Measurements from ENCODE around the gene NTNG1.

The NTNG1 gene

GRCh38 chr1:107318932-107319331 lies 178.1 kb downstream of the NTNG1 start:
- intact Hi-C loops (cut with DNase I): no loop called here
- no peak for DNase-seq

GRCh38 chr1:107323784-107324183 lies 182.9 kb downstream of the NTNG1 start:
- intact Hi-C loops (cut with DNase I): no loop called here
- no peak for DNase-seq

GRCh38 chr1:107326824-107327445 lies 186.1 kb downstream of the NTNG1 start:
- peak in 1 of 10 donors; percentile 8 for DNase-seq
- intact Hi-C loops (cut with DNase I): no loop called here

GRCh38 chr1:107327446-107327845 lies 186.6 kb downstream of the NTNG1 start:
- intact Hi-C loops (cut with DNase I): no loop called here

GRCh38 chr1:107328087-107328486 lies 187.2 kb downstream of the NTNG1 start:
- no peak for DNase-seq
- intact Hi-C loops (cut with DNase I): no loop called here

More at GRCh38 chr1:107327446-107327845, 186.6 kb downstream of the NTNG1 start:
- no peak for DNase-seq

- intact Hi-C loops (cut with DNase I): no loop called here
- no peak for DNase-seq
These were observed 198.9 kb downstream of the NTNG1 start for GRCh38 chr1:107339775-107340174.

- intact Hi-C loops (cut with DNase I): no loop called here
- no peak for DNase-seq
These were observed 201.5 kb downstream of the NTNG1 start for GRCh38 chr1:107342316-107342715.

- intact Hi-C loops (cut with DNase I): no loop called here
- DNase-seq: no peak
These were observed 201.9 kb downstream of the NTNG1 start for GRCh38 chr1:107342768-107343167.

- intact Hi-C loops (cut with DNase I): no loop called here
- no peak for DNase-seq
These were observed 202.8 kb downstream of the NTNG1 start for GRCh38 chr1:107343601-107344000.

GRCh38 chr1:107344268-107344760 lies 203.5 kb downstream of the NTNG1 start:
- intact Hi-C loops (cut with DNase I): no loop called here
- DNase-seq: no peak

GRCh38 chr1:107344836-107345235 lies 204.0 kb downstream of the NTNG1 start:
- DNase-seq: no peak
- intact Hi-C loops (cut with DNase I): no loop called here

GRCh38 chr1:107352850-107353249 lies 212.0 kb downstream of the NTNG1 start:
- no peak for DNase-seq
- intact Hi-C loops (cut with DNase I): no loop called here

- intact Hi-C loops (cut with DNase I): no loop called here
- DNase-seq: no peak
These were observed 216.5 kb downstream of the NTNG1 start for GRCh38 chr1:107357376-107357775.

- DNase-seq: no peak
- intact Hi-C loops (cut with DNase I): no loop called here
These were observed 217.9 kb downstream of the NTNG1 start for GRCh38 chr1:107358619-107359327.

GRCh38 chr1:107359472-107360241 lies 218.8 kb downstream of the NTNG1 start:
- intact Hi-C loops (cut with DNase I): no loop called here
- DNase-seq: no peak

- intact Hi-C loops (cut with DNase I): no loop called here
- DNase-seq: no peak
These were observed 221.8 kb downstream of the NTNG1 start for GRCh38 chr1:107362468-107363140.

- intact Hi-C loops (cut with DNase I): no loop called here
- no peak for DNase-seq
These were observed 222.3 kb downstream of the NTNG1 start for GRCh38 chr1:107363154-107363553.

- intact Hi-C loops (cut with DNase I): no loop called here
- DNase-seq: no peak
These were observed 224.8 kb downstream of the NTNG1 start for GRCh38 chr1:107365527-107366240.

GRCh38 chr1:107378426-107378825 lies 237.6 kb downstream of the NTNG1 start:
- intact Hi-C loops (cut with DNase I): no loop called here
- DNase-seq: no peak

GRCh38 chr1:107378866-107379265 lies 238.0 kb downstream of the NTNG1 start:
- no peak for DNase-seq
- intact Hi-C loops (cut with DNase I): no loop called here

All from posterior cingulate gyrus (tissue), 11 donors.